GM23338 (cell line): Measurements from ENCODE around the gene CNTNAP2. TPM values are rescaled to one million over a fixed set of nuclear protein-coding genes. Genes with fewer than 3 reads are reported as not detected.

Experiments used
- ATAC-seq: fragments of 200-7000 bp; cut with Tn5 transposase; 3 replicates; pipeline ENCODE4 v1.9.1; 2020
- DNase-seq: peaks from one replicate; pipeline ENCODE4 v3.0.0-alpha.2; 2015; ENCODE audit warnings: low spot score
- H2AFZ ChIP-seq: fragments of 200-600 bp; sonication (generic); 2 replicates; pipeline ENCODE4 v1.8.0; 2016; ENCODE audit warnings: antibody characterized with exemption, mild to moderate bottlenecking, moderate library complexity
- H3F3A ChIP-seq: fragments of 200-600 bp; sonication (generic); replicated peaks from 2 replicates; pipeline ENCODE4 v1.8.0; 2017; ENCODE audit warnings: antibody characterized with exemption, mixed run types, low read depth
- H3K27ac ChIP-seq: fragments of 200-600 bp; sonication (generic); 2 replicates; pipeline ENCODE4 v1.6.1; 2016; ENCODE audit warnings: low read depth
- H3K27me3 ChIP-seq: fragments of 200-600 bp; sonication (generic); 2 replicates; pipeline ENCODE4 v1.8.0; 2016; ENCODE audit warnings: mild to moderate bottlenecking, mixed run types, moderate library complexity; ENCODE audit not compliant: insufficient read depth
- H3K36me3 ChIP-seq: fragments of 200-600 bp; sonication (generic); 2 replicates; pipeline ENCODE4 v1.8.0; 2016; ENCODE audit warnings: mild to moderate bottlenecking; ENCODE audit not compliant: insufficient read depth
- H3K4me1 ChIP-seq: fragments of 200-600 bp; sonication (generic); 2 replicates; pipeline ENCODE4 v1.8.0; 2016; ENCODE audit warnings: mild to moderate bottlenecking, moderate library complexity; ENCODE audit not compliant: insufficient read depth
- H3K4me2 ChIP-seq: fragments of 200-600 bp; sonication (generic); 2 replicates; pipeline ENCODE4 v1.7.1; 2017; ENCODE audit warnings: mixed run types
- H3K4me3 ChIP-seq: fragments of 200-600 bp; sonication (generic); 2 replicates; pipeline ENCODE4 v1.6.1; 2016; ENCODE audit warnings: mixed run types
- H3K79me2 ChIP-seq: fragments of 200-600 bp; sonication (generic); replicated peaks from 2 replicates; pipeline ENCODE4 v1.8.0; 2017; ENCODE audit warnings: mild to moderate bottlenecking; ENCODE audit not compliant: insufficient read depth
- H3K9me2 ChIP-seq: fragments of 200-600 bp; sonication (generic); 2 replicates; pipeline ENCODE4 v1.8.0; 2017; ENCODE audit not compliant: insufficient read depth
- H4K20me1 ChIP-seq: fragments of 200-600 bp; sonication (generic); replicated peaks from 2 replicates; pipeline ENCODE4 v1.8.0; 2017; ENCODE audit warnings: mild to moderate bottlenecking; ENCODE audit not compliant: insufficient read depth
- H3K27ac Mint-ChIP-seq: 2 replicates; pipeline ENCODE4 v1.8.0; 2020; ENCODE audit warnings: inconsistent platforms, mild to moderate bottlenecking, moderate library complexity, mixed read lengths
- H3K27me3 Mint-ChIP-seq: 3 replicates; pipeline ENCODE4 v1.8.0; 2022; ENCODE audit warnings: low read depth, mild to moderate bottlenecking, moderate library complexity, mixed read lengths, inconsistent platforms; ENCODE audit not compliant: insufficient read depth, poor library complexity
- H3K36me3 Mint-ChIP-seq: 3 replicates; pipeline ENCODE4 v1.8.0; 2021; ENCODE audit warnings: low read depth, mild to moderate bottlenecking, inconsistent platforms, moderate library complexity, mixed read lengths
- H3K4me1 Mint-ChIP-seq: 3 replicates; pipeline ENCODE4 v1.8.0; 2020; ENCODE audit warnings: mild to moderate bottlenecking, inconsistent platforms, mixed read lengths
- H3K4me3 Mint-ChIP-seq: 3 replicates; pipeline ENCODE4 v1.8.0; 2021; ENCODE audit warnings: moderate library complexity, mild to moderate bottlenecking, inconsistent platforms, mixed read lengths
- H3K9me3 Mint-ChIP-seq: 3 replicates; pipeline ENCODE4 v1.8.0; 2020; ENCODE audit warnings: moderate library complexity, mild to moderate bottlenecking, inconsistent platforms, mixed read lengths
- polyA plus RNA-seq: library from polyadenylated mRNA; unstranded; fragments of >200 nt; fragmentation: Nextera tagmentation; extraction: Ambion mirVana; gene quantifications from 2 replicates; pipeline ENCODE4 v1.2.1, GENCODE V29; 2016
- total RNA-seq: library from RNA; depleted of rRNA; stranded (reverse); fragments of >200 nt; shearing (Covaris generic); gene quantifications from 2 replicates; pipeline ENCODE4 v1.2.3, GENCODE V29; 2014
- TF ChIP-seq, protein P1 (sequence below): fragments of 250-450 bp; sonication (Bioruptor Pico); IDR thresholded peaks from 2 replicates; pipeline ENCODE4 v1.5.0; 2020; ENCODE audit warnings: mild to moderate bottlenecking, moderate library complexity
- TF ChIP-seq, protein P2 (sequence below), 2 experiments: fragments of 200-600 bp in 1 of 2; sonication (generic) in 1 of 2; conservative IDR thresholded peaks; 2 replicates each; pipeline versions ENCODE4 v1.5.1 to v1.6.1; 2016 to 2017; ENCODE audit warnings: antibody characterized with exemption in 2 of 2, low read depth in 2 of 2, mild to moderate bottlenecking in 2 of 2, moderate library complexity in 1 of 2

CNTNAP2 gene
- total and polyA plus RNA-seq, 2 experiments from 2014 or later: 38.2 to 61.3 TPM

GRCh38 chr7:146781352-146782116 lies 664.9 kb downstream of the CNTNAP2 start:
- no peaks in the 10 kb centered on the region for H3K36me3 Mint-ChIP-seq
- TF ChIP-seq, protein P1, sequence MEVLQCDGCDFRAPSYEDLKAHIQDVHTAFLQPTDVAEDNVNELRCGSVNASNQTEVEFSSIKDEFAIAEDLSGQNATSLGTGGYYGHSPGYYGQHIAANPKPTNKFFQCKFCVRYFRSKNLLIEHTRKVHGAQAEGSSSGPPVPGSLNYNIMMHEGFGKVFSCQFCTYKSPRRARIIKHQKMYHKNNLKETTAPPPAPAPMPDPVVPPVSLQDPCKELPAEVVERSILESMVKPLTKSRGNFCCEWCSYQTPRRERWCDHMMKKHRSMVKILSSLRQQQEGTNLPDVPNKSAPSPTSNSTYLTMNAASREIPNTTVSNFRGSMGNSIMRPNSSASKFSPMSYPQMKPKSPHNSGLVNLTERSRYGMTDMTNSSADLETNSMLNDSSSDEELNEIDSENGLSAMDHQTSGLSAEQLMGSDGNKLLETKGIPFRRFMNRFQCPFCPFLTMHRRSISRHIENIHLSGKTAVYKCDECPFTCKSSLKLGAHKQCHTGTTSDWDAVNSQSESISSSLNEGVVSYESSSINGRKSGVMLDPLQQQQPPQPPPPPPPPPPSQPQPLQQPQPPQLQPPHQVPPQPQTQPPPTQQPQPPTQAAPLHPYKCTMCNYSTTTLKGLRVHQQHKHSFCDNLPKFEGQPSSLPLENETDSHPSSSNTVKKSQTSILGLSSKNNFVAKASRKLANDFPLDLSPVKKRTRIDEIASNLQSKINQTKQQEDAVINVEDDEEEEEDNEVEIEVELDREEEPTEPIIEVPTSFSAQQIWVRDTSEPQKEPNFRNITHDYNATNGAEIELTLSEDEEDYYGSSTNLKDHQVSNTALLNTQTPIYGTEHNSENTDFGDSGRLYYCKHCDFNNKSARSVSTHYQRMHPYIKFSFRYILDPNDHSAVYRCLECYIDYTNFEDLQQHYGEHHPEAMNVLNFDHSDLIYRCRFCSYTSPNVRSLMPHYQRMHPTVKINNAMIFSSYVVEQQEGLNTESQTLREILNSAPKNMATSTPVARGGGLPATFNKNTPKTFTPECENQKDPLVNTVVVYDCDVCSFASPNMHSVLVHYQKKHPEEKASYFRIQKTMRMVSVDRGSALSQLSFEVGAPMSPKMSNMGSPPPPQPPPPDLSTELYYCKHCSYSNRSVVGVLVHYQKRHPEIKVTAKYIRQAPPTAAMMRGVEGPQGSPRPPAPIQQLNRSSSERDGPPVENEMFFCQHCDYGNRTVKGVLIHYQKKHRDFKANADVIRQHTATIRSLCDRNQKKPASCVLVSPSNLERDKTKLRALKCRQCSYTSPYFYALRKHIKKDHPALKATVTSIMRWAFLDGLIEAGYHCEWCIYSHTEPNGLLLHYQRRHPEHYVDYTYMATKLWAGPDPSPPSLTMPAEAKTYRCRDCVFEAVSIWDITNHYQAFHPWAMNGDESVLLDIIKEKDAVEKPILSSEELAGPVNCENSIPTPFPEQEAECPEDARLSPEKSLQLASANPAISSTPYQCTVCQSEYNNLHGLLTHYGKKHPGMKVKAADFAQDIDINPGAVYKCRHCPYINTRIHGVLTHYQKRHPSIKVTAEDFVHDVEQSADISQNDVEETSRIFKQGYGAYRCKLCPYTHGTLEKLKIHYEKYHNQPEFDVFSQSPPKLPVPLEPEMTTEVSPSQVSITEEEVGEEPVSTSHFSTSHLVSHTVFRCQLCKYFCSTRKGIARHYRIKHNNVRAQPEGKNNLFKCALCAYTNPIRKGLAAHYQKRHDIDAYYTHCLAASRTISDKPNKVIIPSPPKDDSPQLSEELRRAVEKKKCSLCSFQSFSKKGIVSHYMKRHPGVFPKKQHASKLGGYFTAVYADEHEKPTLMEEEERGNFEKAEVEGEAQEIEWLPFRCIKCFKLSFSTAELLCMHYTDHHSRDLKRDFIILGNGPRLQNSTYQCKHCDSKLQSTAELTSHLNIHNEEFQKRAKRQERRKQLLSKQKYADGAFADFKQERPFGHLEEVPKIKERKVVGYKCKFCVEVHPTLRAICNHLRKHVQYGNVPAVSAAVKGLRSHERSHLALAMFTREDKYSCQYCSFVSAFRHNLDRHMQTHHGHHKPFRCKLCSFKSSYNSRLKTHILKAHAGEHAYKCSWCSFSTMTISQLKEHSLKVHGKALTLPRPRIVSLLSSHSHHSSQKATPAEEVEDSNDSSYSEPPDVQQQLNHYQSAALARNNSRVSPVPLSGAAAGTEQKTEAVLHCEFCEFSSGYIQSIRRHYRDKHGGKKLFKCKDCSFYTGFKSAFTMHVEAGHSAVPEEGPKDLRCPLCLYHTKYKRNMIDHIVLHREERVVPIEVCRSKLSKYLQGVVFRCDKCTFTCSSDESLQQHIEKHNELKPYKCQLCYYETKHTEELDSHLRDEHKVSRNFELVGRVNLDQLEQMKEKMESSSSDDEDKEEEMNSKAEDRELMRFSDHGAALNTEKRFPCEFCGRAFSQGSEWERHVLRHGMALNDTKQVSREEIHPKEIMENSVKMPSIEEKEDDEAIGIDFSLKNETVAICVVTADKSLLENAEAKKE (CRISPR knock-in tag): no peak
- TF ChIP-seq, protein P2, sequence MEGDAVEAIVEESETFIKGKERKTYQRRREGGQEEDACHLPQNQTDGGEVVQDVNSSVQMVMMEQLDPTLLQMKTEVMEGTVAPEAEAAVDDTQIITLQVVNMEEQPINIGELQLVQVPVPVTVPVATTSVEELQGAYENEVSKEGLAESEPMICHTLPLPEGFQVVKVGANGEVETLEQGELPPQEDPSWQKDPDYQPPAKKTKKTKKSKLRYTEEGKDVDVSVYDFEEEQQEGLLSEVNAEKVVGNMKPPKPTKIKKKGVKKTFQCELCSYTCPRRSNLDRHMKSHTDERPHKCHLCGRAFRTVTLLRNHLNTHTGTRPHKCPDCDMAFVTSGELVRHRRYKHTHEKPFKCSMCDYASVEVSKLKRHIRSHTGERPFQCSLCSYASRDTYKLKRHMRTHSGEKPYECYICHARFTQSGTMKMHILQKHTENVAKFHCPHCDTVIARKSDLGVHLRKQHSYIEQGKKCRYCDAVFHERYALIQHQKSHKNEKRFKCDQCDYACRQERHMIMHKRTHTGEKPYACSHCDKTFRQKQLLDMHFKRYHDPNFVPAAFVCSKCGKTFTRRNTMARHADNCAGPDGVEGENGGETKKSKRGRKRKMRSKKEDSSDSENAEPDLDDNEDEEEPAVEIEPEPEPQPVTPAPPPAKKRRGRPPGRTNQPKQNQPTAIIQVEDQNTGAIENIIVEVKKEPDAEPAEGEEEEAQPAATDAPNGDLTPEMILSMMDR (conservative IDR thresholded peaks at IDR 0.05; ENCODE audit: low read depth in 2 of 2): peak; percentile 34 to 53

More at GRCh38 chr7:146781352-146782116, 664.9 kb downstream of the CNTNAP2 start:
- Histone ChIP-seq H3K27me3 (no peaks in the 10 kb centered on the region), H2AFZ (no peak overlapping the region), H3F3A (no peaks in the 10 kb centered on the region), H3K79me2 (no peaks in the 10 kb centered on the region), H3K4me2 (no peak overlapping the region), H3K4me1 (no peaks in the 10 kb centered on the region), H3K4me3 (no peak overlapping the region), H3K36me3 (no peaks in the 10 kb centered on the region), H3K27ac (no peak overlapping the region), H4K20me1 (no peaks in the 10 kb centered on the region), H3K9me2 (no peaks in the 10 kb centered on the region)
- DNase-seq: no peak
- no peak overlapping the region for H3K27ac Mint-ChIP-seq
- peaks cover 20% of the 10 kb centered on the region; the same call in 2 of the 3 replicates for H3K9me3 Mint-ChIP-seq
- H3K4me3 Mint-ChIP-seq: no peak overlapping the region
- H3K27me3 Mint-ChIP-seq: no peaks in the 10 kb centered on the region
- ATAC-seq: peak; percentile 59; the same call in 2 of the 3 replicates
- H3K4me1 Mint-ChIP-seq: no peaks in the 10 kb centered on the region
